T-helper 22 cell (primary cell): Measurements from ENCODE around the gene LRRC63.
A peak's percentile ranks its signal among the peaks of the same experiment; 100 is the strongest.

ENCODE experiments used
- DNase-seq: peaks from one replicate; pipeline ENCODE4 v3.0.0-alpha.2; 2020; ENCODE audit warnings: low read depth

LRRC63 gene

GRCh38 chr13:46311217-46311616 lies 99.5 kb downstream of the LRRC63 start:
- no peak for DNase-seq

GRCh38 chr13:46313024-46313423 lies 101.3 kb downstream of the LRRC63 start:
- DNase-seq: no peak

- DNase-seq: no peak
Observed at GRCh38 chr13:46313432-46314257, 101.9 kb downstream of the LRRC63 start.

DNA sequence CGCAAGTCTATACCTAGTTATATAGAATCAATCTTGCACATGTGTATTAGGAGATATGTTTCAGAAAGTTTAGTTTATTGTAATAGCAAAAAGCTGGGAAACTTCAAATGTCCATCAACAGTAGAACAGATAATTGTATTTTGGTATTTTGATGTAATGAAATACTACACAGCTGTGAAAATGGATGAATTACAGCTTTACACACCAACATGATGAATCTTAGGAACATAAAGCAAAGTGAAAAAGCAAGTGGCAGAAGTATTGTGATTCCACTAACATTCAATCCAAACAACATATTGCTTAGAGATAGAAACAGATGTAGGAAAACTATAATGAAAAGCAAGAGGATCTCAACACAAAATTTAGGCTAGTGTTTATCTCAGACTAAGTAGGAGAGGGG lies 102.9 kb downstream of the LRRC63 start:
- no peak for DNase-seq

DNA sequence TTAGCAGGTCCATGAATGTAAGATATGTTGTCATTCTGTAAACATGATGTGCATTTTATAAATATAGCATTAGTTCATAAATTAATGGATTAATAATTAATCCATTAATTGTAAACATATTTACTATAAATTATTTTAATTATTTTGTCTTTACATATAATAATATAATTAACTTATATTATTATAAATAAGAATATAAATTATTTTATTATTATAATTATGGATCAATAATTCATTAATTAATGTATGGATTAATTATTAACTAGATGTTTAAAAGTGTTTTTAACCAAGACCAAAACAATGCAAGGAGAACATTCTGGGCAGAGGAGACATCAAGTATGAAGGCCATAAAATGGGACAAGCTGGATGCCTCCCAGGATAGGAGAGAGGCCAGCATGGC lies 103.3 kb downstream of the LRRC63 start:
- no peak for DNase-seq

GRCh38 chr13:46315491-46316075 lies 103.9 kb downstream of the LRRC63 start:
- no peak for DNase-seq

GRCh38 chr13:46317120-46317519 lies 105.4 kb downstream of the LRRC63 start:
- no peak for DNase-seq

- DNase-seq: no peak
Observed at GRCh38 chr13:46318986-46319385, 107.3 kb downstream of the LRRC63 start.

DNA sequence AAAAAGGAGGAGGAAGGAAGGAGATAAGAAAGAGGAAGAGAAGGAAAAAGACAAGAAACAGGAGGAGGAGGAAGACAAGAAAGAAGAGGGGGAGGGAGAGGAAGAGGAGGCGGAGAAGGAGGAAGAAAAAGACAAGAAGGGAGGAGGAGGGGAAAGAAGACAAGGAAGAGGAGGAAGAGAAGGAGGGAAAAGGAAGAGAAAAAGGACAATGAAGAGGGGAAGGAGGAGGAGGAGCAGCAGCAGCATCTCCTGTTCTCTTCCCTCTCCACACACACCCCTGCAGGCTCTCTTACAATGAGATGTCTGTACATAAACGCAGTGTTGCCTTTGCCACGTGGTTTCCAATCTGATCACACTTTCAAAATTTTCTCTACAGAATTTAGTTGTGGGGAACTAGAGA lies 108.7 kb downstream of the LRRC63 start:
- no peak for DNase-seq

DNA sequence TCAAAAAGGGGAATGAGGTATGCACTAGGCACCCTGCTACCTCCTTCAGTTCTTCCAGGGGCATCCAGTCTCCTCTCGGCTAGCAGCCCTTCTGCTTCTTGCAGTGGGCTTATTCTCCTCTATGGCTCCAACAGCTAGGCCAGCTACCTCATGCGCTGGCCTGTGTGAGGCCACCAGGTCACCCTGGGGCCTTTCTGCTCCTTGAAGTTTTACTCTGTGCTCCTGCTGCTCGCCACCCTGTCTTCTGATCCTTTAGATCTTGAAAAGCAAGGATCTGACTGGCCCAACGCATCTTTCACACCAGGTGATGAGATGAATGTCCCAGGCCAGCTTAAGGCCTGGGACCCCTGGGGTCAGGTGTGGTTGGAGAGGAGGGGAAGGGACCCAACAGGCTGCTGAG lies 109.1 kb downstream of the LRRC63 start:
- DNase-seq: no peak

- peak; percentile 32 for DNase-seq
Observed at GRCh38 chr13:46321494-46322225, 109.9 kb downstream of the LRRC63 start.

- DNase-seq: no peak
Observed at GRCh38 chr13:46324976-46325375, 113.2 kb downstream of the LRRC63 start.
